ENCODE data around the gene SIX2.

DNA sequence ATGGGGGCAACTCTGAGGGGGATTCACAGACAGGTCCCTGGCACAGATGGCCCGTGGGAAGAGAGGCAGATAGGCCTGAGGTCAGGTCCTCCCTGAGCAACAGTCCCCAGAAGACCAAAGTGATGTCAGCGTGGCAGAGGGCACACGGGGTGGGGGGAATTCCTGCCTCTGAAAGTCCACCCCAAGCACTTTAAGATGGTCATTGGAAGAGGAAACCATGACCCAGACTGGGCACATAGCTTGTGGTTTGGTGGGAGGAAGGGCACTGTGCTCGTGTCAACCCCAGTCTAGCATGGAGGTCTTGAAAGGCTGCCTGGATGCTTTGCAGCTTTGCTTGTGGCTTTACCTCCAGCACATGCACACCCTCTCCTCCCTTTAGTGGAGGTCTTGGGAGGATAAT is 38.0 kb upstream of the SIX2 start:
- no peak for TF ChIP-seq NFIC (IDR thresholded peaks at IDR 0.05)
- no peak for TF ChIP-seq TARDBP (IDR thresholded peaks at IDR 0.05)
- TF ChIP-seq POLR2A (conservative IDR thresholded peaks at IDR 0.05): no peak
- TF ChIP-seq, protein P1, sequence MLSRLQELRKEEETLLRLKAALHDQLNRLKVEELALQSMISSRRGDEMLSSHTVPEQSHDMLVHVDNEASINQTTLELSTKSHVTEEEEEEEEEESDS (CRISPR knock-in tag; IDR thresholded peaks at IDR 0.05): no peak
- TF ChIP-seq, protein P2, sequence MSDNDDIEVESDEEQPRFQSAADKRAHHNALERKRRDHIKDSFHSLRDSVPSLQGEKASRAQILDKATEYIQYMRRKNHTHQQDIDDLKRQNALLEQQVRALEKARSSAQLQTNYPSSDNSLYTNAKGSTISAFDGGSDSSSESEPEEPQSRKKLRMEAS (CRISPR knock-in tag; IDR thresholded peaks at IDR 0.05): no peak
- TF ChIP-seq, protein P3, sequence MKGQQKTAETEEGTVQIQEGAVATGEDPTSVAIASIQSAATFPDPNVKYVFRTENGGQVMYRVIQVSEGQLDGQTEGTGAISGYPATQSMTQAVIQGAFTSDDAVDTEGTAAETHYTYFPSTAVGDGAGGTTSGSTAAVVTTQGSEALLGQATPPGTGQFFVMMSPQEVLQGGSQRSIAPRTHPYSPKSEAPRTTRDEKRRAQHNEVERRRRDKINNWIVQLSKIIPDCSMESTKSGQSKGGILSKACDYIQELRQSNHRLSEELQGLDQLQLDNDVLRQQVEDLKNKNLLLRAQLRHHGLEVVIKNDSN (CRISPR knock-in tag; IDR thresholded peaks at IDR 0.05): no peak
- TF ChIP-seq TRIM28 (IDR thresholded peaks at IDR 0.05): no peak
- no peak for TF ChIP-seq NR3C1 (CRISPR knock-in tag; IDR thresholded peaks at IDR 0.05)
- TF ChIP-seq, protein P4, sequence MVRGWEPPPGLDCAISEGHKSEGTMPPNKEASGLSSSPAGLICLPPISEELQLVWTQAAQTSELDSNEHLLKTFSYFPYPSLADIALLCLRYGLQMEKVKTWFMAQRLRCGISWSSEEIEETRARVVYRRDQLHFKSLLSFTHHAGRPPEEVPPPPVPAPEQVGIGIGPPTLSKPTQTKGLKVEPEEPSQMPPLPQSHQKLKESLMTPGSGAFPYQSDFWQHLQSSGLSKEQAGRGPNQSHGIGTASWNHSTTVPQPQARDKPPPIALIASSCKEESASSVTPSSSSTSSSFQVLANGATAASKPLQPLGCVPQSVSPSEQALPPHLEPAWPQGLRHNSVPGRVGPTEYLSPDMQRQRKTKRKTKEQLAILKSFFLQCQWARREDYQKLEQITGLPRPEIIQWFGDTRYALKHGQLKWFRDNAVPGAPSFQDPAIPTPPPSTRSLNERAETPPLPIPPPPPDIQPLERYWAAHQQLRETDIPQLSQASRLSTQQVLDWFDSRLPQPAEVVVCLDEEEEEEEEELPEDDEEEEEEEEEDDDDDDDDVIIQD (CRISPR knock-in tag; IDR thresholded peaks at IDR 0.05): no peak
- no peak for TF ChIP-seq ETV5 (CRISPR knock-in tag; IDR thresholded peaks at IDR 0.05; ENCODE audit: low read depth)
- no peak for TF ChIP-seq NFXL1 (CRISPR knock-in tag; IDR thresholded peaks at IDR 0.05)
- TF ChIP-seq, protein P5, sequence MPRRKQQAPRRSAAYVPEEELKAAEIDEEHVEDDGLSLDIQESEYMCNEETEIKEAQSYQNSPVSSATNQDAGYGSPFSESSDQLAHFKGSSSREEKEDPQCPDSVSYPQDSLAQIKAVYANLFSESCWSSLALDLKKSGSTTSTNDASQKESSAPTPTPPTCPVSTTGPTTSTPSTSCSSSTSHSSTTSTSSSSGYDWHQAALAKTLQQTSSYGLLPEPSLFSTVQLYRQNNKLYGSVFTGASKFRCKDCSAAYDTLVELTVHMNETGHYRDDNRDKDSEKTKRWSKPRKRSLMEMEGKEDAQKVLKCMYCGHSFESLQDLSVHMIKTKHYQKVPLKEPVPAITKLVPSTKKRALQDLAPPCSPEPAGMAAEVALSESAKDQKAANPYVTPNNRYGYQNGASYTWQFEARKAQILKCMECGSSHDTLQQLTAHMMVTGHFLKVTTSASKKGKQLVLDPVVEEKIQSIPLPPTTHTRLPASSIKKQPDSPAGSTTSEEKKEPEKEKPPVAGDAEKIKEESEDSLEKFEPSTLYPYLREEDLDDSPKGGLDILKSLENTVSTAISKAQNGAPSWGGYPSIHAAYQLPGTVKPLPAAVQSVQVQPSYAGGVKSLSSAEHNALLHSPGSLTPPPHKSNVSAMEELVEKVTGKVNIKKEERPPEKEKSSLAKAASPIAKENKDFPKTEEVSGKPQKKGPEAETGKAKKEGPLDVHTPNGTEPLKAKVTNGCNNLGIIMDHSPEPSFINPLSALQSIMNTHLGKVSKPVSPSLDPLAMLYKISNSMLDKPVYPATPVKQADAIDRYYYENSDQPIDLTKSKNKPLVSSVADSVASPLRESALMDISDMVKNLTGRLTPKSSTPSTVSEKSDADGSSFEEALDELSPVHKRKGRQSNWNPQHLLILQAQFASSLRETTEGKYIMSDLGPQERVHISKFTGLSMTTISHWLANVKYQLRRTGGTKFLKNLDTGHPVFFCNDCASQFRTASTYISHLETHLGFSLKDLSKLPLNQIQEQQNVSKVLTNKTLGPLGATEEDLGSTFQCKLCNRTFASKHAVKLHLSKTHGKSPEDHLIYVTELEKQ (CRISPR knock-in tag; IDR thresholded peaks at IDR 0.05): no peak

All from K562 (cell line).